HepG2 (cell line): ENCODE results near the gene PIGL. TPM values are rescaled to one million over a fixed set of nuclear protein-coding genes. Genes with fewer than 3 reads are reported as not detected.

Source experiments
- ELF3 ChIP-seq: IDR thresholded peaks from 2 replicates; pipeline ENCODE4 v1.6.1; 2016; ENCODE audit warnings: missing genetic modification reagents, missing compliant biosample characterization
- FOXO1 ChIP-seq: sonication (generic); formaldehyde crosslinking; IDR thresholded peaks from 2 replicates; pipeline ENCODE4 v1.4.0; 2020; ENCODE audit warnings: missing genetic modification reagents
- HOXA3 ChIP-seq: sonication (generic); formaldehyde crosslinking; IDR thresholded peaks from 2 replicates; pipeline ENCODE4 v1.5.0; 2020; ENCODE audit warnings: missing genetic modification reagents
- HOXD1 ChIP-seq: sonication (generic); formaldehyde crosslinking; IDR thresholded peaks from 2 replicates; pipeline ENCODE4 v1.5.0; 2020; ENCODE audit warnings: missing genetic modification reagents
- POLR2A ChIP-seq, 2 experiments: IDR thresholded peaks; 2 replicates each; pipeline ENCODE4 v1.6.1; 2011; ENCODE audit warnings: low read depth in 2 of 2, low read length in 2 of 2, mild to moderate bottlenecking in 1 of 2, moderate library complexity in 1 of 2; ENCODE audit not compliant: insufficient read depth in 1 of 2
- SMAD9 ChIP-seq: sonication (generic); formaldehyde crosslinking; IDR thresholded peaks from 2 replicates; pipeline ENCODE4 v1.5.1; 2020; ENCODE audit warnings: mild to moderate bottlenecking, missing genetic modification reagents
- SMC3 ChIP-seq: IDR thresholded peaks from 2 replicates; pipeline ENCODE4 v1.6.1; 2011; ENCODE audit warnings: low read length, improper control_type of control experiment
- ZNF644 ChIP-seq: IDR thresholded peaks from 2 replicates; pipeline ENCODE4 v1.6.1; 2016; ENCODE audit warnings: low read depth
- ZNF761 ChIP-seq: sonication (generic); formaldehyde crosslinking; conservative IDR thresholded peaks from 2 replicates; pipeline ENCODE4 v1.4.0; 2020; ENCODE audit warnings: mild to moderate bottlenecking, missing genetic modification reagents
- ZNF772 ChIP-seq: sonication (generic); formaldehyde crosslinking; IDR thresholded peaks from 2 replicates; pipeline ENCODE4 v1.5.0; 2020; ENCODE audit warnings: mild to moderate bottlenecking, missing genetic modification reagents
- polyA plus RNA-seq, 8 experiments: library from polyadenylated mRNA; depleted of rRNA in 3 of 8; stranded (reverse) in 7 of 8; unstranded in 1 of 8; fragments of >200 nt; fragmentation: Illumina TruSeq in 4 of 8; extraction: Trizol in 4 of 8; gene quantifications; 2 replicates each; pipeline versions ENCODE4 v1.2.1 to v1.2.3, GENCODE V29; 2011 to 2016; ENCODE audit warnings: low read depth in 4 of 8, missing spikeins in 1 of 8, mixed read lengths in 1 of 8; ENCODE audit not compliant: insufficient read depth in 1 of 8
- total RNA-seq, 5 experiments: library from RNA; depleted of rRNA; stranded (reverse); fragments of >200 nt; fragmentation: Illumina TruSeq; extraction: Trizol; gene quantifications; 2 replicates each; pipeline ENCODE4 v1.2.3, GENCODE V29; 2016; ENCODE audit warnings: low read depth in 1 of 5
- TF ChIP-seq, protein P1 (sequence below): sonication (generic); formaldehyde crosslinking; conservative IDR thresholded peaks from 2 replicates; pipeline ENCODE4 v1.4.0; 2020; ENCODE audit warnings: missing genetic modification reagents
- TF ChIP-seq, protein P2 (sequence below): sonication (generic); formaldehyde crosslinking; IDR thresholded peaks from one replicate; pipeline ENCODE4 v1.5.1; 2020; ENCODE audit warnings: mild to moderate bottlenecking, missing genetic modification reagents; ENCODE audit errors: not compliant biosample characterization
- TF ChIP-seq, protein P3 (sequence below): IDR thresholded peaks from 2 replicates; pipeline ENCODE4 v1.6.1; 2016; ENCODE audit warnings: missing compliant biosample characterization, missing genetic modification reagents, borderline replicate concordance
- TF ChIP-seq, protein P4 (sequence below): sonication (generic); formaldehyde crosslinking; IDR thresholded peaks from 2 replicates; pipeline ENCODE4 v1.4.0; 2020; ENCODE audit warnings: mild to moderate bottlenecking, missing genetic modification reagents

The PIGL gene
- total and polyA plus RNA-seq, 2 of the 13 experiments (the other 11 are each of a cell fraction or from before 2014, with no cell fraction given): 28.5 to 63.8 TPM

DNA sequence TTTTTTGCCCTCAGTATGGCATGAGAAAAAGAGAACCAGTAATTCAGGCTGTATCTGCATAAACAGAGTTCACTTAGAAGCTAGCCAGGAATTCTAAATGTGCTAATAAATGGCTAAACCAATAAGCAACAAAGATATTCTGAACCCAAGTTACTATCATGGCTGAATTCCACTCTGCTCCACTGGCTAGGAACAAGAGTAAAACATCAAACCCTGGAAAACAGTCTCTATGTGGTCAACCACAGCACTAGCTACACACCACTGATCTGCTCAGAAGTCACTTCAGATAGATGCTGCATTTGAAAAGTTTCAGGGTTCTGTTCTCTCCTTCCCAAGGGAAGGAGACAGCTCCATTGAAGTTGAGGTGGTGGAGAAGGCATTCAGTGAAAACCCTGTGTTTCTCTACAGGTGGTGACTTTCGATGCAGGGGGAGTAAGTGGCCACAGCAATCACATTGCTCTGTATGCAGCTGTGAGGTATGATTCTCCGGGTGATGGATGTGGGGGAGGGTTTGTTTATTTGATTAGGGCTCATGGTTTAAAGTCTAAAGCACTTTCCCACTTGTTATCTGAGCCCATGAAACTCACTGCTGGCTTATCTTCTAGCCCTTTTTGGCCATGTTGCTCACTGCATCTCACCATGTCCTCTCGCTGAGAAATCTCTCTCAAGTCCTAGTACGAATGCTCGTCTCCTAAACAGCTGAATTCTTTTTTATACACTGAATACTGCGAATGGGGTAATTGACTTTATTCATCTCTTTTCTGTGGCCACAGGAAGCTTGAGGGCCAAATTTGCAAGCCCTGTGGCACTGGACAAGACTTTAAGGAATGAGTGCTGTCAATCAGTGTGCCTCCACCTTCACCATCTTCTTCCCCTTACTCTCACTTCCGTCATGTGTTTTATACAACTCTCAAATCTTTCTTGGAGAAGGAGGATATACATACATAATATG lies 96.4 kb downstream of the PIGL start (continued):
- peak; percentile 40; the same call in 1 of the 2 replicates for TF ChIP-seq ZNF644 (CRISPR knock-in tag)
- TF ChIP-seq, protein P1, sequence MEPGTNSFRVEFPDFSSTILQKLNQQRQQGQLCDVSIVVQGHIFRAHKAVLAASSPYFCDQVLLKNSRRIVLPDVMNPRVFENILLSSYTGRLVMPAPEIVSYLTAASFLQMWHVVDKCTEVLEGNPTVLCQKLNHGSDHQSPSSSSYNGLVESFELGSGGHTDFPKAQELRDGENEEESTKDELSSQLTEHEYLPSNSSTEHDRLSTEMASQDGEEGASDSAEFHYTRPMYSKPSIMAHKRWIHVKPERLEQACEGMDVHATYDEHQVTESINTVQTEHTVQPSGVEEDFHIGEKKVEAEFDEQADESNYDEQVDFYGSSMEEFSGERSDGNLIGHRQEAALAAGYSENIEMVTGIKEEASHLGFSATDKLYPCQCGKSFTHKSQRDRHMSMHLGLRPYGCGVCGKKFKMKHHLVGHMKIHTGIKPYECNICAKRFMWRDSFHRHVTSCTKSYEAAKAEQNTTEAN (CRISPR knock-in tag): 0 out of 2 replicates have a peak, but pooled peaks have one; percentile 20
- TF ChIP-seq ZNF761 (CRISPR knock-in tag): peak; percentile 63; the same call in 1 of the 2 replicates
- TF ChIP-seq SMC3: peak; percentile 43; the same call in 1 of the 2 replicates
- peak; percentile 44 to 55; a peak in 2 of 4 replicates for TF ChIP-seq POLR2A (IDR thresholded peaks at IDR 0.05; ENCODE audit: insufficient read depth in 1 of 2, low read depth in 2 of 2, low read length in 2 of 2)
- TF ChIP-seq HOXD1 (CRISPR knock-in tag): 0 out of 2 replicates have a peak, but pooled peaks have one; percentile 77
- no peak for TF ChIP-seq ZNF772
- TF ChIP-seq, protein P2, sequence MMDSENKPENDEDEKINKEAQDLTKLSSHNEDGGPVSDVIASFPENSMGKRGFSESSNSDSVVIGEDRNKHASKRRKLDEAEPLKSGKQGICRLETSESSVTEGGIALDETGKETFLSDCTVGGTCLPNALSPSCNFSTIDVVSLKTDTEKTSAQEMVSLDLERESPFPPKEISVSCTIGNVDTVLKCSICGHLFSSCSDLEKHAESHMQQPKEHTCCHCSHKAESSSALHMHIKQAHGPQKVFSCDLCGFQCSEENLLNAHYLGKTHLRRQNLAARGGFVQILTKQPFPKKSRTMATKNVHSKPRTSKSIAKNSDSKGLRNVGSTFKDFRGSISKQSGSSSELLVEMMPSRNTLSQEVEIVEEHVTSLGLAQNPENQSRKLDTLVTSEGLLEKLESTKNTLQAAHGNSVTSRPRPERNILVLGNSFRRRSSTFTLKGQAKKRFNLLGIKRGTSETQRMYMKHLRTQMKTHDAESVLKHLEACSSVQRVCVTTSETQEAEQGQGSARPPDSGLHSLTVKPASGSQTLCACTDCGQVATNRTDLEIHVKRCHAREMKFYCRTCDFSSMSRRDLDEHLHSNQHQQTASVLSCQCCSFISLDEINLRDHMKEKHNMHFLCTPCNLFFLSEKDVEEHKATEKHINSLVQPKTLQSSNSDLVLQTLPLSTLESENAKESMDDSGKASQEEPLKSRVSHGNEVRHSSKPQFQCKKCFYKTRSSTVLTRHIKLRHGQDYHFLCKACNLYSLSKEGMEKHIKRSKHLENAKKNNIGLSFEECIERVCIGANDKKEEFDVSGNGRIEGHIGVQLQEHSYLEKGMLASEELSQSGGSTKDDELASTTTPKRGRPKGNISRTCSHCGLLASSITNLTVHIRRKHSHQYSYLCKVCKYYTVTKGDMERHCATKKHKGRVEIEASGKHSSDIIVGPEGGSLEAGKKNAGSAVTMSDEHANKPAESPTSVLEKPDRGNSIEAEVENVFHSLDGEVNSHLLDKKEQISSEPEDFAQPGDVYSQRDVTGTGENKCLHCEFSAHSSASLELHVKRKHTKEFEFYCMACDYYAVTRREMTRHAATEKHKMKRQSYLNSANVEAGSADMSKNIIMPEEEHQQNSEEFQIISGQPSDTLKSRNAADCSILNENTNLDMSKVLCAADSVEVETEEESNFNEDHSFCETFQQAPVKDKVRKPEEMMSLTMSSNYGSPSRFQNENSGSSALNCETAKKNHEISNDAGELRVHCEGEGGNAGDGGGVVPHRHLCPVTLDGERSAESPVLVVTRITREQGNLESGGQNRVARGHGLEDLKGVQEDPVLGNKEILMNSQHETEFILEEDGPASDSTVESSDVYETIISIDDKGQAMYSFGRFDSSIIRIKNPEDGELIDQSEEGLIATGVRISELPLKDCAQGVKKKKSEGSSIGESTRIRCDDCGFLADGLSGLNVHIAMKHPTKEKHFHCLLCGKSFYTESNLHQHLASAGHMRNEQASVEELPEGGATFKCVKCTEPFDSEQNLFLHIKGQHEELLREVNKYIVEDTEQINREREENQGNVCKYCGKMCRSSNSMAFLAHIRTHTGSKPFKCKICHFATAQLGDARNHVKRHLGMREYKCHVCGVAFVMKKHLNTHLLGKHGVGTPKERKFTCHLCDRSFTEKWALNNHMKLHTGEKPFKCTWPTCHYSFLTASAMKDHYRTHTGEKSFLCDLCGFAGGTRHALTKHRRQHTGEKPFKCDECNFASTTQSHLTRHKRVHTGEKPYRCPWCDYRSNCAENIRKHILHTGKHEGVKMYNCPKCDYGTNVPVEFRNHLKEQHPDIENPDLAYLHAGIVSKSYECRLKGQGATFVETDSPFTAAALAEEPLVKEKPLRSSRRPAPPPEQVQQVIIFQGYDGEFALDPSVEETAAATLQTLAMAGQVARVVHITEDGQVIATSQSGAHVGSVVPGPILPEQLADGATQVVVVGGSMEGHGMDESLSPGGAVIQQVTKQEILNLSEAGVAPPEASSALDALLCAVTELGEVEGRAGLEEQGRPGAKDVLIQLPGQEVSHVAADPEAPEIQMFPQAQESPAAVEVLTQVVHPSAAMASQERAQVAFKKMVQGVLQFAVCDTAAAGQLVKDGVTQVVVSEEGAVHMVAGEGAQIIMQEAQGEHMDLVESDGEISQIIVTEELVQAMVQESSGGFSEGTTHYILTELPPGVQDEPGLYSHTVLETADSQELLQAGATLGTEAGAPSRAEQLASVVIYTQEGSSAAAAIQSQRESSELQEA (CRISPR knock-in tag): no peak
- no peak for TF ChIP-seq SMAD9
- TF ChIP-seq, protein P3, sequence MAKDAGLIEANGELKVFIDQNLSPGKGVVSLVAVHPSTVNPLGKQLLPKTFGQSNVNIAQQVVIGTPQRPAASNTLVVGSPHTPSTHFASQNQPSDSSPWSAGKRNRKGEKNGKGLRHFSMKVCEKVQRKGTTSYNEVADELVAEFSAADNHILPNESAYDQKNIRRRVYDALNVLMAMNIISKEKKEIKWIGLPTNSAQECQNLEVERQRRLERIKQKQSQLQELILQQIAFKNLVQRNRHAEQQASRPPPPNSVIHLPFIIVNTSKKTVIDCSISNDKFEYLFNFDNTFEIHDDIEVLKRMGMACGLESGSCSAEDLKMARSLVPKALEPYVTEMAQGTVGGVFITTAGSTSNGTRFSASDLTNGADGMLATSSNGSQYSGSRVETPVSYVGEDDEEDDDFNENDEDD (CRISPR knock-in tag): peak; percentile 37; the same call in 1 of the 2 replicates
- peak; percentile 82; the same call in 1 of the 2 replicates for TF ChIP-seq FOXO1 (CRISPR knock-in tag)
- TF ChIP-seq, protein P4, sequence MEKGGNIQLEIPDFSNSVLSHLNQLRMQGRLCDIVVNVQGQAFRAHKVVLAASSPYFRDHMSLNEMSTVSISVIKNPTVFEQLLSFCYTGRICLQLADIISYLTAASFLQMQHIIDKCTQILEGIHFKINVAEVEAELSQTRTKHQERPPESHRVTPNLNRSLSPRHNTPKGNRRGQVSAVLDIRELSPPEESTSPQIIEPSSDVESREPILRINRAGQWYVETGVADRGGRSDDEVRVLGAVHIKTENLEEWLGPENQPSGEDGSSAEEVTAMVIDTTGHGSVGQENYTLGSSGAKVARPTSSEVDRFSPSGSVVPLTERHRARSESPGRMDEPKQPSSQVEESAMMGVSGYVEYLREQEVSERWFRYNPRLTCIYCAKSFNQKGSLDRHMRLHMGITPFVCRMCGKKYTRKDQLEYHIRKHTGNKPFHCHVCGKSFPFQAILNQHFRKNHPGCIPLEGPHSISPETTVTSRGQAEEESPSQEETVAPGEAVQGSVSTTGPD (CRISPR knock-in tag): no peak
- peak; percentile 81 for TF ChIP-seq HOXA3 (CRISPR knock-in tag)
- TF ChIP-seq ELF3: peak; percentile 53; the same call in 1 of the 2 replicates
